Brain microvascular endothelial cell (primary cell): ENCODE measurements around the gene ANKS4B.

ENCODE experiments used
- DNase-seq: peaks from one replicate; pipeline ENCODE4 v3.0.0-alpha.2; 2020
- H3K27ac ChIP-seq: fragments of 250-450 bp; sonication (Bioruptor Pico); 2 replicates; pipeline ENCODE4 v1.5.1; 2020; ENCODE audit warnings: mild to moderate bottlenecking, moderate library complexity
- H3K27me3 ChIP-seq: fragments of 250-450 bp; sonication (Bioruptor Pico); replicated peaks from 2 replicates; pipeline ENCODE4 v1.5.1; 2020; ENCODE audit warnings: mild to moderate bottlenecking
- H3K36me3 ChIP-seq: fragments of 250-450 bp; sonication (Bioruptor Pico); replicated peaks from 2 replicates; pipeline ENCODE4 v1.5.1; 2020; ENCODE audit warnings: mild to moderate bottlenecking
- H3K4me3 ChIP-seq: 2 replicates; pipeline ENCODE4 v1.5.1; 2011; ENCODE audit warnings: low read depth, mild to moderate bottlenecking, control low read depth, low read length, moderate library complexity
- CTCF ChIP-seq: IDR thresholded peaks from 2 replicates; pipeline ENCODE4 v1.5.1; 2011; ENCODE audit warnings: low read depth, mild to moderate bottlenecking, moderate library complexity, low read length, control low read depth, inconsistent platforms; ENCODE audit errors: missing control alignments
- in situ Hi-C: cut with HindIII; loops from 2 replicates; pipeline ENCODE4 v1.10.0; 2017; ENCODE audit warnings: low sequenced_read_pairs, low pct_ligation_motif_present

ANKS4B gene

GRCh38 chr16:21208446-21209230, 24.9 kb upstream of the ANKS4B start:
- in situ Hi-C loops, result no loop called here
- TF ChIP-seq CTCF, result no peak
- no peak overlapping the region for H3K27ac ChIP-seq

GRCh38 chr16:21211486-21211885, 22.0 kb upstream of the ANKS4B start, which contains the start of gene ZP2:
Gene ZP2, minus strand, starts transcription at chr16:21211574. Its CDS starts 27 bp downstream, at chr16:21211547.
- in situ Hi-C loops, result no loop called here
- Histone ChIP-seq H3K36me3 (no peaks in the 10 kb centered on the region), H3K4me3 (no peak within 1 kb of the TSS), H3K27ac (no peak within 1 kb of the TSS), H3K27me3 (no peaks in the 10 kb centered on the region)
- no peak for DNase-seq
- no peak for TF ChIP-seq CTCF

More at GRCh38 chr16:21208446-21209230, 24.9 kb upstream of the ANKS4B start:
- no peak overlapping the region for H3K4me3 ChIP-seq
- no peak for DNase-seq
- H3K36me3 ChIP-seq, result no peaks in the 10 kb centered on the region
- H3K27me3 ChIP-seq, result no peaks in the 10 kb centered on the region

GRCh38 chr16:21214086-21214485, 19.4 kb upstream of the ANKS4B start:
- Histone ChIP-seq H3K4me3 (no peak overlapping the region), H3K36me3 (no peaks in the 10 kb centered on the region), H3K27me3 (no peaks in the 10 kb centered on the region), H3K27ac (no peak overlapping the region)
- no peak for DNase-seq
- no peak for TF ChIP-seq CTCF
- in situ Hi-C loops, result no loop called here

- DNase-seq, result no peak
- in situ Hi-C loops, result no loop called here
Measured at GRCh38 chr16:21217121-21217520, 16.4 kb upstream of the ANKS4B start.

GRCh38 chr16:21218153-21218552, 15.3 kb upstream of the ANKS4B start:
- DNase-seq, result no peak
- Histone ChIP-seq H3K27me3 (no peaks in the 10 kb centered on the region), H3K27ac (no peak overlapping the region), H3K36me3 (no peaks in the 10 kb centered on the region), H3K4me3 (no peak overlapping the region)
- TF ChIP-seq CTCF, result no peak
- in situ Hi-C loops, result no loop called here

More at GRCh38 chr16:21217121-21217520, 16.4 kb upstream of the ANKS4B start:
- H3K4me3 ChIP-seq, result no peak overlapping the region
- H3K27ac ChIP-seq, result no peak overlapping the region
- no peak for TF ChIP-seq CTCF
- no peaks in the 10 kb centered on the region for H3K27me3 ChIP-seq
- no peaks in the 10 kb centered on the region for H3K36me3 ChIP-seq
